Loucy (cell line): ENCODE measurements around the gene ADI1.

Experiments used
- H2AFZ ChIP-seq: fragments of 200-600 bp; sonication (generic); 2 replicates; pipeline ENCODE4 v1.6.0; 2016; ENCODE audit warnings: antibody characterized with exemption, mild to moderate bottlenecking, low read length, moderate library complexity
- H3F3A ChIP-seq: fragments of 200-600 bp; 2 replicates; pipeline ENCODE4 v1.6.0; 2016; ENCODE audit warnings: antibody characterized with exemption, low read depth, mild to moderate bottlenecking
- H3K27me3 ChIP-seq: fragments of 200-600 bp; sonication (generic); 2 replicates; pipeline ENCODE4 v1.6.1; 2014; ENCODE audit warnings: low read length, mild to moderate bottlenecking; ENCODE audit not compliant: insufficient read depth, poor library complexity, severe bottlenecking
- H3K36me3 ChIP-seq: fragments of 200-600 bp; sonication (generic); 2 replicates; pipeline ENCODE4 v1.6.1; 2016; ENCODE audit warnings: low read length; ENCODE audit not compliant: insufficient read depth
- H3K4me1 ChIP-seq: fragments of 200-600 bp; sonication (generic); 2 replicates; pipeline ENCODE4 v1.5.1; 2014; ENCODE audit warnings: low read length, mild to moderate bottlenecking; ENCODE audit not compliant: insufficient read depth, poor library complexity, severe bottlenecking
- H3K4me2 ChIP-seq: fragments of 200-600 bp; sonication (generic); 2 replicates; pipeline ENCODE4 v1.6.0; 2014; ENCODE audit warnings: antibody characterized with exemption, low read length, low read depth, mild to moderate bottlenecking; ENCODE audit not compliant: poor library complexity, severe bottlenecking
- H3K4me3 ChIP-seq: fragments of 200-600 bp; sonication (generic); 2 replicates; pipeline ENCODE4 v1.5.1; 2014; ENCODE audit warnings: low read length, mild to moderate bottlenecking, mixed read lengths; ENCODE audit not compliant: poor library complexity, severe bottlenecking
- H3K79me2 ChIP-seq: fragments of 200-600 bp; sonication (generic); 2 replicates; pipeline ENCODE4 v1.6.1; 2014; ENCODE audit warnings: low read length; ENCODE audit not compliant: insufficient read depth
- H3K9ac ChIP-seq: fragments of 200-600 bp; sonication (generic); 2 replicates; pipeline ENCODE4 v1.6.0; 2014; ENCODE audit warnings: mild to moderate bottlenecking, low read depth, low read length, moderate library complexity; ENCODE audit not compliant: poor library complexity, severe bottlenecking
- H3K9me2 ChIP-seq: fragments of 200-600 bp; sonication (generic); replicated peaks from 2 replicates; pipeline ENCODE4 v1.6.1; 2016; ENCODE audit warnings: low read depth, low read length, mixed read lengths
- H3K9me3 ChIP-seq: fragments of 200-600 bp; sonication (generic); 2 replicates; pipeline ENCODE4 v1.6.1; 2014; ENCODE audit warnings: mild to moderate bottlenecking, antibody characterized with exemption, low read length, low read depth; ENCODE audit not compliant: insufficient read depth
- H4K20me1 ChIP-seq: fragments of 200-600 bp; sonication (generic); 2 replicates; pipeline ENCODE4 v1.6.0; 2014; ENCODE audit warnings: antibody characterized with exemption, low read length, mild to moderate bottlenecking; ENCODE audit not compliant: insufficient read depth, poor library complexity, severe bottlenecking
- CTCF ChIP-seq: fragments of 200-600 bp; sonication (generic); conservative IDR thresholded peaks from 2 replicates; pipeline ENCODE4 v1.5.1; 2014; ENCODE audit warnings: mild to moderate bottlenecking, antibody characterized with exemption, low read length
- EZH2phosphoT487 ChIP-seq: fragments of 200-600 bp; IDR thresholded peaks from 2 replicates; pipeline ENCODE4 v1.6.1; 2018; ENCODE audit warnings: antibody characterized with exemption, mild to moderate bottlenecking, moderate library complexity, borderline replicate concordance

The ADI1 gene

GRCh38 chr2:3519255-3520205 lies at the start of gene ADI1:
TSS of gene ADI1 (minus strand) at chr2:3519531. CDS start at chr2:3519487, 44 bp downstream.
- Histone ChIP-seq H3K9me2 (no peaks in the 10 kb centered on the region), H3F3A (no peaks in the 10 kb centered on the region), H3K27me3 (no peaks in the 10 kb centered on the region), H3K4me3 (peak within 1 kb of the TSS; percentile 96), H3K4me1 (peaks cover 22% of the 10 kb centered on the region), H3K9ac (peak within 1 kb of the TSS; percentile 95), H3K9me3 (no peaks in the 10 kb centered on the region), H3K79me2 (peaks cover 42% of the 10 kb centered on the region), H4K20me1 (peaks cover 9% of the 10 kb centered on the region), H3K36me3 (no peaks in the 10 kb centered on the region), H2AFZ (peak within 1 kb of the TSS; percentile 91), H3K4me2 (peak within 1 kb of the TSS; percentile 96)
- no peak for TF ChIP-seq CTCF
- TF ChIP-seq EZH2phosphoT487: no peak

GRCh38 chr2:3566806-3567205 lies 47.5 kb upstream of the ADI1 start:
- Histone ChIP-seq H3K79me2 (no peaks in the 10 kb centered on the region), H3K4me2 (no peak overlapping the region), H2AFZ (no peak overlapping the region), H3K4me3 (no peak overlapping the region), H3K9me3 (no peaks in the 10 kb centered on the region), H3K36me3 (no peaks in the 10 kb centered on the region), H3K9ac (no peak overlapping the region), H3F3A (no peaks in the 10 kb centered on the region), H3K4me1 (peaks cover 12% of the 10 kb centered on the region), H4K20me1 (no peaks in the 10 kb centered on the region), H3K9me2 (no peaks in the 10 kb centered on the region), H3K27me3 (no peaks in the 10 kb centered on the region)
- TF ChIP-seq EZH2phosphoT487 (no peak), CTCF (no peak)

- Histone ChIP-seq H3K27me3 (no peaks in the 10 kb centered on the region), H2AFZ (no peak overlapping the region), H3F3A (no peaks in the 10 kb centered on the region), H3K4me1 (peaks cover 12% of the 10 kb centered on the region), H3K9me2 (no peaks in the 10 kb centered on the region), H3K9ac (no peak overlapping the region), H3K79me2 (no peaks in the 10 kb centered on the region), H3K4me3 (no peak overlapping the region), H3K36me3 (no peaks in the 10 kb centered on the region), H3K4me2 (no peak overlapping the region), H3K9me3 (no peaks in the 10 kb centered on the region), H4K20me1 (no peaks in the 10 kb centered on the region)
- TF ChIP-seq EZH2phosphoT487 (no peak), CTCF (no peak)
These were observed 45.8 kb upstream of the ADI1 start for GRCh38 chr2:3565117-3565516.
